Right atrium auricular region (tissue), 2 donors: ENCODE data around the gene CBLB. TPM values are rescaled to one million over a fixed set of nuclear protein-coding genes. Genes with fewer than 3 reads are reported as not detected.

Experiments
- DNase-seq: peaks from one replicate; pipeline ENCODE4 v3.0.0-alpha.2; 2019; ENCODE audit warnings: low spot score
- H3K27ac ChIP-seq, 2 donors: fragments of 200-600 bp; sonication (generic); 1 replicate in 1 of 2; 2 replicates in 1 of 2; pipeline ENCODE4 v1.5.1; 2016 to 2019
- H3K27me3 ChIP-seq, 2 donors: fragments of 200-600 bp; sonication (generic); one replicate each; pipeline versions ENCODE4 v1.5.1 to v1.6.0; 2017 to 2019
- H3K36me3 ChIP-seq: fragments of 200-600 bp; sonication (generic); one replicate; pipeline ENCODE4 v1.5.1; 2016
- H3K4me1 ChIP-seq, 2 donors: fragments of 200-600 bp; sonication (generic); one replicate each; pipeline versions ENCODE4 v1.5.1 to v1.6.0; 2017 to 2019
- H3K4me3 ChIP-seq, 2 donors: fragments of 200-600 bp; sonication (generic); 1 replicate in 1 of 2; 2 replicates in 1 of 2; pipeline ENCODE4 v1.5.1; 2017 to 2019; ENCODE audit warnings: mild to moderate bottlenecking in 1 of 2, moderate library complexity in 1 of 2
- H3K9me3 ChIP-seq, 2 donors: fragments of 200-600 bp; sonication (generic); one replicate each; pipeline ENCODE4 v1.5.1; 2019
- CTCF ChIP-seq, 2 donors: fragments of 200-600 bp; sonication (generic); IDR thresholded peaks; one replicate each; pipeline ENCODE4 v1.5.1; 2019; ENCODE audit warnings: antibody characterized with exemption in 2 of 2
- total RNA-seq, 2 donors: library from RNA; depleted of rRNA; stranded (reverse); fragments of >200 nt; gene quantifications; one replicate each; pipeline ENCODE4 v1.1.0, GENCODE V29; 2016

The CBLB gene
- total RNA-seq, 2 donors from 2014 or later, result 24.6 to 27.3 TPM

- Histone ChIP-seq H3K9me3 (no peaks in the 10 kb centered on the region), H3K4me3 (no peak overlapping the region), H3K4me1 (peaks cover 0 to 21% of the 10 kb centered on the region in 2 donors), H3K27me3 (no peaks in the 10 kb centered on the region), H3K36me3 (no peaks in the 10 kb centered on the region), H3K27ac (no peak overlapping the region)
- TF ChIP-seq CTCF (IDR thresholded peaks at IDR 0.05), result no peak
- DNase-seq, result no peak
These were observed 85.2 kb downstream of the CBLB start for GRCh38 chr3:105783631-105784030.

GRCh38 chr3:105781871-105782270, 86.9 kb downstream of the CBLB start:
- Histone ChIP-seq H3K4me3 (no peak overlapping the region), H3K4me1 (peaks cover 0 to 17% of the 10 kb centered on the region in 2 donors), H3K27me3 (no peaks in the 10 kb centered on the region), H3K9me3 (no peaks in the 10 kb centered on the region), H3K27ac (no peak overlapping the region), H3K36me3 (no peaks in the 10 kb centered on the region)
- no peak for DNase-seq
- no peak for TF ChIP-seq CTCF (IDR thresholded peaks at IDR 0.05)

GRCh38 chr3:105780107-105780506, 88.7 kb downstream of the CBLB start:
- Histone ChIP-seq H3K36me3 (no peaks in the 10 kb centered on the region), H3K27me3 (no peaks in the 10 kb centered on the region), H3K4me1 (peaks cover 0 to 2% of the 10 kb centered on the region in 2 donors)

GRCh38 chr3:105775368-105775767, 93.4 kb downstream of the CBLB start:
- H3K36me3 ChIP-seq, result no peaks in the 10 kb centered on the region
- no peak for DNase-seq
- peaks cover 0 to 14% of the 10 kb centered on the region in 2 donors for H3K4me1 ChIP-seq

More at GRCh38 chr3:105780107-105780506, 88.7 kb downstream of the CBLB start:
- H3K27ac ChIP-seq, result no peak overlapping the region
- no peak for DNase-seq
- H3K4me3 ChIP-seq, result no peak overlapping the region
- H3K9me3 ChIP-seq, result no peaks in the 10 kb centered on the region
- TF ChIP-seq CTCF (IDR thresholded peaks at IDR 0.05), result no peak

GRCh38 chr3:105774444-105775180, 94.2 kb downstream of the CBLB start:
- no peaks in the 10 kb centered on the region for H3K9me3 ChIP-seq
- no peaks in the 10 kb centered on the region for H3K27me3 ChIP-seq
- no peaks in the 10 kb centered on the region for H3K36me3 ChIP-seq
- DNase-seq, result no peak
- no peak overlapping the region for H3K27ac ChIP-seq
- H3K4me3 ChIP-seq, result no peak overlapping the region
- peaks cover 0 to 18% of the 10 kb centered on the region in 2 donors for H3K4me1 ChIP-seq
- no peak for TF ChIP-seq CTCF (IDR thresholded peaks at IDR 0.05)

More at GRCh38 chr3:105775368-105775767, 93.4 kb downstream of the CBLB start:
- Histone ChIP-seq H3K27ac (no peak overlapping the region), H3K9me3 (no peaks in the 10 kb centered on the region), H3K27me3 (no peaks in the 10 kb centered on the region), H3K4me3 (no peak overlapping the region)
- no peak for TF ChIP-seq CTCF (IDR thresholded peaks at IDR 0.05)

- Histone ChIP-seq H3K4me3 (no peak overlapping the region), H3K4me1 (peaks cover 0 to 21% of the 10 kb centered on the region in 2 donors), H3K27me3 (no peaks in the 10 kb centered on the region), H3K9me3 (no peaks in the 10 kb centered on the region), H3K27ac (no peak overlapping the region), H3K36me3 (no peaks in the 10 kb centered on the region)
- no peak for TF ChIP-seq CTCF (IDR thresholded peaks at IDR 0.05)
- DNase-seq, result no peak
These were observed 95.5 kb downstream of the CBLB start for GRCh38 chr3:105773291-105773690.
